ENCODE results near the gene CCNB1.

- TF ChIP-seq CTCF (IDR thresholded peaks at IDR 0.05) (no peak), POLR2A (IDR thresholded peaks at IDR 0.05) (no peak), POLR2AphosphoS5 (IDR thresholded peaks at IDR 0.05) (no peak)
Measured at GRCh38 chr5:69148981-69149675, 17.8 kb upstream of the CCNB1 start.
